Skin of body (tissue), 2 donors: ENCODE measurements around the gene CTNNA3. TPM values are rescaled to one million over a fixed set of nuclear protein-coding genes. Genes with fewer than 3 reads are reported as not detected.
"Not testable (repeated sequence)": the region's sequence is repeated elsewhere in the genome, so short reads cannot be mapped to it uniquely, and the experiment has no call there.

Source experiments
- DNase-seq: peaks from one replicate; lab custom pipeline; 2025; lab: John Stamatoyannopoulos, UW
- total RNA-seq: library from RNA; depleted of rRNA; stranded (reverse); fragments of >200 nt; gene quantifications from one replicate; pipeline ENCODE4 v1.2.3, GENCODE V29; 2014

CTNNA3 gene
- total RNA-seq, 1 donor from 2014 or later, result 7.1 TPM

DNA sequence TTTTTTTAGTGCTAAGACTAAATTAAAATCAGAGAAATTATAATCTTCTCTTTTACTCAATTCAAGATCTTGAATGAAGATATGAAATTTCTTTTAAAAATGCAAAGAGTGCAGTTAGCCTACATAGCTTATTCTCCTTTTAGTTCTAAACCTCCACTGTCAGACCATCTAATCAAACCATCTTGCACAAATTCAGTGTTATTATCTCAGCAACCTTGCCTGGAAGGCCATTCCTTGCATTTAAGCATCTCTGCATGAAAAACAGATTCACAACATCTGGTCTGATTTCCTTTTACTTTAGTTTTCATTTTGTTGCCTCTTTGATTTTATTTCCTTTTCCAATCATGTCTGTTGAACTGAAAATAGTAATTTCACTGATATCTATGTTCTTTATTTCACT is 1297.3 kb downstream of the CTNNA3 start:
- no peak for DNase-seq

DNA sequence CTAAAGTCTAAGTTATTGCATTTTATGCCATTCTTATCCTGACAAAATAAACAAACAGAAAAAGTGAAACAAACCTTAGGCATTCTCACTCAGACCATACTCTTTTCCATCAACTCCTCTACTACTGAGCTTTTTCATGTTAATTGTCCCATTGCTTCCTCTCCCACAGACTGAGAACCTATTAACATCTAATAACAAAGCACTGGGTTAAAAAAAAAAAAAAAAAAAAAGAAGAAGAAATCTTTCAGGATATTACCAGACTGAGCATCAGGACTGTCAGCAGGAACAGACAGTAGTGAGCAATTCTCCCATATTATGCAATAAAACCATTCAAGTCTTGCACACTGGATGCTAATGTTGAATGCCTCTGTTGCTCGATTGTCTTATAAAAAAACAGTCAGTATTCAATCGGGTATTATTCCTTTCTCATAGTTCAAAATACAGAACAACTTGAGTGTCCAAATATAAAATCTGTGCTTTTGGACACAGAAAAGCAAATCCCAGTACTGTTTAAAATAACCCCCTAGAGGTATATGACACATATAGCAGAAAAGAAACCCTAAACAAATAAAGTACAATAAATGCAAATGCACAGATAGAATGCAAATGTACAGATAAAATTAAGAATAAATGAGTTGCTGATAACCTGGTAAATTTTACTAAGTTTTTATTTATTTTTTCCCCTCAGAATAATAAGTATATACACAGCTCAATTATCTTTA is 1301.5 kb downstream of the CTNNA3 start:
- no peak for DNase-seq

DNA sequence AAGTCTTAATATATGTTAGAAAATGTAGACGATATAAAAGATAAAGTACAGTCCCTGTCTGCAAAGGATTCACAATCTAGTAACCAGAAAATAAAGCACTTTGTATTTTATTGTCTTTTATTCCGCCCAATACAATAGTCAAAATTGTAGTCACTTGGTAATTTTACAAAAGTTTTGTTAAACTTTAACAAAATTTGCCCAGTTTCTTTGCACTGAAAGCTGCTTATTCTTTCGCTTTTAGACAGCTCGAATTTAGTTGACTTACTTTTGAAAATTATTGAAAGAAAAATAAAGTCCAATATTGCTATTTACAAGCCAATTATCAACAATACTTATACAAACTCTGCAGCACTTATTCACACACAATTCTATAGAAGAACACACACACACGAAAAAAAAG is 1305.1 kb downstream of the CTNNA3 start:
- DNase-seq, result no peak

DNA sequence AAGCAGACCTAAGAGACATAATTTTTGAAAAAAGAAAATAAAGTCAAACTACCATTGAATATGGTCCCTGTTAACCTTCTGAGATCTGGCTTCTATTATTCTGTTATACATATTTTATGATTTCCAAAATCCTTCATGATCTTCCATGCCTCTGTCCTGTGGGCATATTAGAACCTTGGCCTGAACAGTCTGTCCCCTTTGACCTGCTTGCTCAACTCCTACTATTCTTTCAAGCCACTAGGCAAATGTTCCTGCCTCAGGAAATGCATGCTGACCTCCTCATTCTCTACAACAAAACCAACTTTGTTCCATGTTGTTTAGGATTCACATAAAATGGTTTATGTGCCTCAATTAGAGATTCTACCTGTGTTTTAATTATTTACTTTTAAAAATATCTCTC is 1315.0 kb downstream of the CTNNA3 start:
- no peak for DNase-seq

DNA sequence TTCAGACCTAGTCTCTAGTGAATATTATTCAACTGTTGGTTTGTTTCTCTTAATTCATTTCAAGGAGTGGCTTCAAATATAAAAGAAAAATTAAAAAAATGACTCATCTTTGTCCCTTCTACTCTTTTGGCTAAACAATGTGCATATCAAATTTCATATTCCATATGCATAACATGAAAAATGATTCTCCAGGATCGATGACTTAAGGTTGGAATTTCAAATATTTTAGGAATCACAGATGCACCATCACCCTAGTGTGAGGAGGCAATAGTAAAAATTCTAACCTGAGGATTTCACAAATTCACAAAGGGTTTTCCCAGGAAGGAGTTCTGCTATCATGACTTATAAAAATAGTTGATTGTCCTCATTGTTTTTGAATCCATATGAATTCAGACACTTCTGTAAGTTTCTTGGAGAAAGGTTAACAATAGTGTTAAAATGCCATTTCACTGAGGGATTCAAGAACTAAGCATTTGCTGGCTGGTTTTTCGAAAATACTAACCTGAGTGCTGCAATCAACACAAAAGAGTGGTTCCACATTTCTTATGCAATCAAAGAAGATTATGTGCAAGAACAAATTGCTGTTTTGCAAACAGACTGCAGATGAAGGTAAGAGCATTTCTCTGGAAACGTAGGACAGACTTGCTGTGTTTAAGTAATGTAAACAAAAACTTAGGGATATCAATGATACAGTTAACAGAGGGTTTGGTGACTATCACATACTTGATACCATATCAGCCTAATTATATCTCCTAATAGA is 1317.7 kb downstream of the CTNNA3 start:
- DNase-seq, result no peak

DNA sequence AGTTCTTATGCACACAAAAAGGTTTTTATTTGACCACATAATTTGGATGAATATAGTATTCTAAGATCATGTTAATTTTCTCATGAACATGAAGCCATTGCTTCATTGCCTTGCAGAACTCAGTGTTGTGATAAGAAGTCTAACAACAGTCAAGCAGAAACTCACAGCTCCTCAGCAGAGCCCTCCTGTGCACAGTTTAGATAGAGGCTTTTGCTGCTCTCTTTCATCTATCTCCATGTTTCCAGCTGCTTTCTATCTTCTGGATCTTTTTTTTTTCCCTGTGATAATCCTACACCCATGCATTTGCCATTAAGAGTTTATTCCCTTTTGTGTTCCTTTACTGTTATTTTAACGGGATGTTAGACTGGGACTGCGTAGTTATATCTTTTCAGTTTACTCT is 1327.8 kb downstream of the CTNNA3 start:
- DNase-seq, result no peak

DNA sequence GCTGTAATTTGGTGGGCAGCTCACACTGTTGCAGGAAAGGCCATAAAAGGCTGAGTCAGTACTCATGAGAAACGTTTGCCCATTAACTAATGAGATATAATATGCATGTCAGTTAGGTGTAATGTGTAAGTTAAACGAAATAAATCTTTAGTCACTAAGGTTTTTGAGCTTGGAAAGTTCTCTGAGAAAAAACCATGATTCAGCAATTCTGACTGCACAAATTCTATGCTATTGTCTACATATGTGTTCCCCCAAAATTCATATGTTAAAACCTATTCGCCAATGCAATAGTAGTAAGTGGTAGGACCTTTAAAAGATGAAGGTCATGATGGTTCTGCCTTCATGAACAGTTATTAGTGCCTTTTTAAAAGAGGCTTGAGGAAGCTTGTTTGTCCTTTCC is 1329.8 kb downstream of the CTNNA3 start:
- no peak for DNase-seq

DNA sequence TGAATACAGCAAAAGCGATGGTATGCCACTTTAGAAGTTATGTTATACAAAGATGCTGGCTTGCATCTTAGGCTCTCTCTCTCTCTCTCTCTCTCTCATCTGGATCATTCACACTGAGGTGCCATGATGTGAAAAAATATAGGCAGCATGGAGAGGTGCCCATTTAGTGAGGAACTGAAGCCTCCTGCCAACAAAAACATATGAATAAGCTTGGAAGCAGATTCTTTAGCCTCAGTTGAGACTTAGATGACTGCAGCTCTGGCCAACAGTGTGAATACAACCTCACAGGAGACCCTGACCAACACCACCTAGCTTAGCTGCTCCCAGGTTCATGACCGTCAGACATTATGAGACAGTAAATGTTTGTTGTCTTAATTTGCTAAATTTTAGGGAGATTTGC is 1330.3 kb downstream of the CTNNA3 start:
- no peak for DNase-seq

DNA sequence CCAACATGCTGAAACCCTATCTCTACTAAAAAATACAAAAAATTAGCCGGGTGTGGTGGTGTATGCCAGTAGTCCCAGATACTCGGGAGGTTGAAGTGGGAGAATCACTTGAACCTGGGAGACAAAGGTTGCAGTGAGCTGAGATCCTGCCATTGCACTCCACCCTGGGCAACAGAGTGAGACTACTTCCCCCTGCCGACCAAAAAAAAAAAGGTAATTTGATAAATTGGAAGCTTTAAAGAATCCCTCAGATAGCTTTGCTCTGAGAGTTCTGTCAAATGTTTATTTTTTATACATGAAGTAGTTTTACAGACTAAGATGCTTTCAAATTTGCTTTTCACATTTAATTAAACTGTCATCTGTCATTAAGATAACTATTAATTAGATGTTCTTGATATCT is 1333.5 kb downstream of the CTNNA3 start:
- no peak for DNase-seq

DNA sequence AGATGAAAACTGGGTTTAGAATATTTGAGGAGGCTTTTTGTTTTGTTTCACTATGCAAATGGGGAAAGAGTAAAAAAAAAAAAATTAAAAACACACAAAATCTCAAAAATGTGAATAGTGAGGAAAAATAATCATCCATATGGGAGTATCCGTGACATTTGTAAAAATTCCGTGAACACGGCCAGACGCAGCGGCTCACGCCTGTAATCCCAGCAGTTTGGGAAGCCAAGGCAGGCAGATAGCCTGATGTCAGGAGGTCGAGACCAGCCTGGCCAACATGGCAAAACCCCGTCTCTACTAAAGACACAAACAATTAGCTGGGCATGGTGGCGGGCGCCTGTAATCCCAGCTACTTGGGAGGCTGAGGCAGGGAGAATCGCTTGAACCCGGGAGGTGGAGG is 1342.2 kb downstream of the CTNNA3 start:
- not testable (repeated sequence) for DNase-seq

DNA sequence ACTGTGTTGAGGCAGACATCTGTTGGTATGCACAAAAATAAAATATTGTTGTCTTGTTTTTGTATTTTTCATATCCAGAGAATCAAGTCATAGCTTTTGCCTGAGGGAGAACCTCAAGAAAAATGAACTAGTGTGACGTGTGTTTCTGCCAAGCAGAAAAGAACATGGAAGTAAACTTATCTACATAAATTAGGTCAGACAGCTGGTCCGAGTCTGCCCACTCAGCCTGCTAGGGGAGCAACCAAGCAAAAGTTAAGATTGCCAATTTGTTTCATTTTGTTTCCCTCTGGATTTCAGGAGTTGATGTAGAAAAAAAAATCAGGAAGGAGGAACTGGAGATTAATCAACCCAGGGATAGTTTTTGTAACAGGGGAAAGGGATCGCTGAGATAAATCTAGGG is 1342.6 kb downstream of the CTNNA3 start:
- DNase-seq, result no peak

DNA sequence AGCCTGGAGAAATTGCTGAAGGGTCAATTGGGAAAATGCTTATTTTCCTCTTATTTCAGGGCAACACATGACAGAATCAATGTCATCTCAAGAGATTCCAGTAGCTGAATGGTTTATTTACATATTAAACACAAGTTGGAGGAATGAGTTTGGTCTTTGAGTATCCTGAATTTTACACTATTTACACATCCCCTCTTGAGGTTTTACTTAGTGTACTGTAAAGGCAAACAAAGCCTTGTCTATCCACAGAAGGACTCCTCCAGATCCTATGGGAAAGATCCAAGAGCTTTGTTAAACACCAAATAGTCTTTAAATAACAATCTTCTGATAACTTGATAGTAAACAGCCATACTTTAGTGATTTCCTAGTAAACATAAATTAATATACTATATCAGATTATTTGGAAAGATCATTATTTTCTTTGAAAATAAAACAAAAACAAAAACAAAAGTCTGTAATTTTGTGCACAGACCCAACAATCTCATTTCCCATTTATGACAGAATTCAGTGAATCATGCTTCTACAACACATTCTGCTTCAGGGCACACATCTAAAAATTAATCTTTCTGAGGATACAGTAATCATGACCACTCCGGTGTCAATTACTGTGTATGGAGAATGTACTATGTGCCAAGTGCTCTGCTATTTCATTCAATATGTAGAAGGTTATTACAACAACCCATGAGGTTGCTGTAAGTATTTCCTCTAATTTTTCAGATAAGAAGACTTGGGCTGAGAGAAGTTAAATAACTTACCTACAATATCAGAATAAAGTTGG is 1345.2 kb downstream of the CTNNA3 start:
- no peak for DNase-seq

DNA sequence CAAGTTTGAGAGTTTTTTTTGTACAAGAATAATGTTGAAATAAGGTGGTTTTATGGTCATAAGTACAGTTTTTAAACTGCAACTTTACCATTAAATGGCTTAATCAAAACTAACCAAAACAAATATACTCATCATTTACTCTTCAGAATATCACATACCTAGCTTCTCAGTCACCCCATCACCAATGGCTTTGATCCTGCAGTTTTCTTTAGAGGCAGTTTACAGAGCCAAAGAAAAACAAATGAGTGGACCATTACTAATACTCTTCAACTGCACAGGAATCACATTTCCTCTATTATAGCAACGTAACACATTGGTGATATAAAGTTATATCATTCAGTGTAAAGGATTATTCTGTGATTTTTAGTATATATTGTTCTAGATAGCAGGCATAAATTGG is 1346.3 kb downstream of the CTNNA3 start:
- DNase-seq, result no peak

DNA sequence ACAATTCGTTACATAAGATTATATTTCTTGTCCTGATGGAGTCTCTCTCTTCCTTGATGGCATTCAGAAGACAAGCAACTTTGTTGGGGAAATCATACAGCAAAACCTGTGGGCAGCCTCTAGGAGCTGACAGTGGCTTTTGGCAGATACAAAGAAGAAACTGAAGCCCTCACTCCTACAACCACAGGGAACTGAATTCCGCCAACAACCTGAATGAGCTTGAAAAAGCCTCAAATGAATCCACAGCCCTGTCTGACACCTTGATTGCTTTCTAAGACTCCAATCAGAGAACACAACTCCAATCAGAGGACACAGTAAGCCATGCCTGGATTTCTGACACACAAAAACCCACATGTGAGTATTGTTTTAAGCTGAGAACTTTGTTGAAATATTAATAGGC is 1346.9 kb downstream of the CTNNA3 start:
- no peak for DNase-seq

DNA sequence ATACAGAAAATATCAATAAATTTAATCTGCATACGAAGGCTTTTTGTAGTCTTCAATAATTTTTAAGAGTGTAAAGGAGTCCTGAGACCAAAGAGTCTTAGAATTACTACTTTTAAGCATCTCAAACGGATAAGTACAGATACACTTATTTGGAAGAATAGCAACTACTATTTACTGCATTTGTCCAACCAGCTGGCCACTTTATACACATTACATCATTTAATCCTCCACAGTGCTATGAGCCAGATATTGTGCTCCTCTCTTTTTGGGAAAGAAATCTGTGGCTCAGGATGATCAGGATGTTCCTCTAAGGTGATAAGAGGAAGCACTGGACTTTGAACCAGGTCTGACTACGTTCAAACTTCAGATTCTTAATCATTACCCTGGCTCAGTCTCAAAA is 1358.8 kb downstream of the CTNNA3 start:
- DNase-seq, result no peak

DNA sequence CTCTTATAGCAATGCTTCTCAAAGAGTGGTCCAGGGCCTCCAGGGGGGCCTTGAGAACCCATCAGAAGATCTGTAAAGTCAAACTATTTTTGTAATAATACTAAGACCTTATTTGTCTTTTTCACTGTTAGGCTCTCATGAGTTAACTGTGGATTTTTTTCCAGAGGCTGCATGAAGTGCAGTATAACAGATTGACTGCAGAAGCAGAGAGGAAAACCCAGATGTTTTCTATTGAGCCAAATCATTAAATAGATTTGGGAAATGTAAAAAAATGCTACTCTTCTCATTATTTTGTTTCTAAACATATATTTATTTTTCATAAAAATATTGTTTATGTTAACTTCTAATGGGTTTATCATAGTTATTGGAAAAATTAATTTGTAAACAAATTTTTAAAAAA is 1359.2 kb downstream of the CTNNA3 start:
- DNase-seq, result no peak

DNA sequence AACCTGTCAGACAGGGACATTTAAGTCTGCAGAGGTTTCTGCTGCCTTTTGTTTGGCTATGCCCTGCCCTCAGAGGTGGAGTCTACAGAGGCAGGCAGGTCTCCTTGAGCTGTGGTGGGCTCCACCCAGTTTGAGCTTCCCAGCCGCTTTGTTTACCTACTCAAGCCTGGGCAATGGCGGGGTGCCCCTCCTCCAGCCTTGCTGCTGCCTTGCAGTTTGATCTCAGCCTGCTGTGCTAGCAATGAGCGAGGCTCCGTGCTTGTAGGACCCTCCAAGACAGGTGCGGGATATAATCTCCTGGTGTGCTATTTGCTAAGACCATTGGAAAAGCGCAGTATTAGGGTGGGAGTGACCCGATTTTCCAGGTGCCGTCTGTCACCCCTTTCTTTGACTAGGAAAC is 1360.2 kb downstream of the CTNNA3 start:
- not testable (repeated sequence) for DNase-seq

DNA sequence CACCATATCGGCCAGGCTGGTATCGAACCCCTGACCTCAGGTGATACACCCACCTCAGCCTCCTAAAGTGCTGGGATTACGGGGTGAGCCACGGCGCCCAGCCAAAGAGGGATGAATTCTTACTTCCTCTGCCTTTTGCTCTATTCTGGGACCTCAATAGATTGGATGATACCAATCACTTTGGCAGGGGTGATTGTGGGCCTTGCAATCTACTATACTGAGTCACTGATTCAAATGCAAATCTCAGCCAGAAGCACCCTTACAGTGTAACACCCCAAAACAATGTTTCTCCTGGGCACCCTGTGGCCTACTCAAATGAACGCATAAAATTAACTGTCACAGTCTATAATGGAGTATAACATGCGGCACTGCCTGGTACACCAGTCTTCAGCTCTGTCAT is 1366.8 kb downstream of the CTNNA3 start:
- no peak for DNase-seq

DNA sequence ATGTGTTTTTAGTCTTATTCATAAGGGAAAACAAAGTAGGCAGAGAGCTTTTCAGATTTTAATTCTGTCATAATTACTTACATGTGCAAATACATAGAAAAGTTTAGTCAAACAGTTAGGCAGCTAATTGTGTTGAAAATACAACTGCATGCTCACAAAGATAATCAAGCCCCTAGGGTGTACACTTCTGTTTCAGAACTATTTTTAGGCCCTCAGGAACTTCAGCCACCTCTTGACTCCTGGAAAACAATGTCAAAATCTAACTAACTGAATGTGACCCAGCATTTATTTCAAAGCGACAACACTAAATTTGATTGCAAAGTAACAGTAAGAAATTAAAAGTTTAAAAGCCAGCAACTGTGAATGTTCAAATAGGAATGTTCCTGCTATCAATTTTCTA is 1369.1 kb downstream of the CTNNA3 start:
- DNase-seq, result no peak

DNA sequence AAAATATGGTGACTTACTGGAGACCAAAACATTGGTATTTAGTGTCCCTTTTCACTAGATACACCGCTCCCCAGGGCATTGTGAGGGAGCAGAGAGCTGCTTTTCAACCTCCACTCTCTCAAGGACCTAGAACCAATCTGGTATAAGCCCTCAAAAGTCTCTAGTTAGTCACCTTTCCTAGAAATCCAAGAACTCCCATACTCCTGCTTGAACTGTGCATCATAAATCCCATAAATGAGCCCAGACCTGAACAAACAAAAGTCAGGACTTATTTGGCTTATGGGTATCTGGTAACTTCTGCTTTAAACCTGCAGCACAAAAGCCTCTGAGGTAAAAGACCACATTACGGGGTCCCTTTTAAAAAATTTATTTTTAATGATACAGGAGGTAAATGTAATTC is 1373.2 kb downstream of the CTNNA3 start:
- no peak for DNase-seq

DNA sequence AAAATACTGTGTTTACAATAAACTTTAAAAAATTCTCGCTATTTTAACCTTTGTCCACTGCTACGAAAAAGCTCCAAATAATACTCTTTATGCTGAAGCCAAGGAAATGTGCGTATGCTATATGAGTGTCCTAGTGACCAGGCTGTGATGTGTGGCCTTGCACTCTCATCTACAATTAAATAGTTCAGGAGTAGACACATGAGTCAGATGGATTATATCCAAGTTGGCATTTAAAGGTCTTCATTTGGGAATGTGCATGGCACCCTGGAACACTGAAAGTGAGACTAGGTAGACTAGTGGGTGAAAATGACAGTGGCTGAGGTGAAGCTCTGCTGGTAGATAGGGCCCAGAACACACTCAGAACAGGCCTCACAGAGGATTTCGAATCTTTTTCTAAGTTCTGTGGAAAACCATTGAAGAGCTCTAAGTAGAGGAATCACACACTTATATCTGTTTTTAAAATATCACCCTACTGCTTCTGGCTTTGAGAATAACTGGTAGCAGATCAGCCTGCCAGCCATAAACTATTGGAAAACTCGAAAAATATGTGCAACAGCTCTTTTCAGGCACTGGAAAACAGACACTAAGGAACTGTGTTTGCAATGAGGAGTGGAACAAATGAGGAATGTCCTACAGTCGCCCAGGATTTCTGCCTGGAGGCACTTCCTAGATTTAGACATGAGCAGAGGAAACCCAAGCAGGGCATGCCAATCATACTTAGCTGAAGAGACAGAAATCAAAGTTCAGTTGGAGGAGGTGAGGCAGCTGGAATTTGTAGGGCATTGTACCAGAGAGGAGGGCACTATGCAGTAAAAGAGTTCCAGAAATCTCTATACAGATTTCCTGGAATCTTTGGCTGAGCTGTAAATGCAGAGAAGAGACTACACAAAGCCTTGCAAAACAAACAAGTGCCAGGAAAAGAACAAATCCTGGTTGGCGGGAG is 1374.0 kb downstream of the CTNNA3 start:
- peak; percentile 55 for DNase-seq
